Vagina (tissue), 2 donors: ENCODE measurements around the gene AMT. TPM values are rescaled to one million over a fixed set of nuclear protein-coding genes. Genes with fewer than 3 reads are reported as not detected.

Source experiments
- DNase-seq, 2 donors: peaks; one replicate each; pipeline ENCODE4 v3.0.0-alpha.2; 2017; ENCODE audit errors: extremely low spot score in 2 of 2
- H3K27ac ChIP-seq: fragments of 200-600 bp; sonication (generic); one replicate; pipeline ENCODE4 v1.5.1; 2019
- H3K27me3 ChIP-seq: fragments of 200-600 bp; sonication (generic); one replicate; pipeline ENCODE4 v1.5.1; 2019
- H3K36me3 ChIP-seq, 2 donors: fragments of 200-600 bp; sonication (generic); one replicate each; pipeline ENCODE4 v1.5.1; 2017 to 2019
- H3K4me1 ChIP-seq: fragments of 200-600 bp; sonication (generic); one replicate; pipeline ENCODE4 v1.5.1; 2019
- H3K4me3 ChIP-seq, 2 donors: fragments of 200-600 bp; sonication (generic); 1 replicate in 1 of 2; 2 replicates in 1 of 2; pipeline ENCODE4 v1.5.1; 2016 to 2019
- H3K9me3 ChIP-seq: fragments of 200-600 bp; sonication (generic); one replicate; pipeline ENCODE4 v1.5.1; 2019
- CTCF ChIP-seq, 3 experiments: fragments of 450-650 bp in 2 of 3; fragments of 200-600 bp in 1 of 3; sonication (generic) in 1 of 3; IDR thresholded peaks; one replicate each; pipeline ENCODE4 v1.5.1; 2017 to 2019; ENCODE audit warnings: antibody characterized with exemption in 3 of 3, mild to moderate bottlenecking in 2 of 3, moderate library complexity in 2 of 3
- POLR2A ChIP-seq, 2 donors: fragments of 450-650 bp; IDR thresholded peaks; one replicate each; pipeline ENCODE4 v1.6.1; 2017; ENCODE audit warnings: antibody characterized with exemption in 2 of 2, mild to moderate bottlenecking in 2 of 2, moderate library complexity in 2 of 2
- POLR2AphosphoS5 ChIP-seq, 2 donors: sonication (generic); formaldehyde crosslinking; IDR thresholded peaks; one replicate each; pipeline ENCODE4 v1.9.0; 2017; ENCODE audit warnings: antibody characterized with exemption in 2 of 2, mild to moderate bottlenecking in 2 of 2, low read depth in 1 of 2; ENCODE audit not compliant: insufficient read depth in 1 of 2
- intact Hi-C: fragments of 100-400 bp; cut with DNase I; formaldehyde crosslinking; loops from one replicate; pipeline ENCODE4 v1.15.1; 2023
- total RNA-seq: library from RNA; depleted of rRNA; stranded (reverse); fragments of >200 nt; gene quantifications from one replicate; pipeline ENCODE4 v1.2.3, GENCODE V29; 2016

Gene AMT
- total RNA-seq, 1 donor from 2014 or later, result 6.1 TPM

DNA sequence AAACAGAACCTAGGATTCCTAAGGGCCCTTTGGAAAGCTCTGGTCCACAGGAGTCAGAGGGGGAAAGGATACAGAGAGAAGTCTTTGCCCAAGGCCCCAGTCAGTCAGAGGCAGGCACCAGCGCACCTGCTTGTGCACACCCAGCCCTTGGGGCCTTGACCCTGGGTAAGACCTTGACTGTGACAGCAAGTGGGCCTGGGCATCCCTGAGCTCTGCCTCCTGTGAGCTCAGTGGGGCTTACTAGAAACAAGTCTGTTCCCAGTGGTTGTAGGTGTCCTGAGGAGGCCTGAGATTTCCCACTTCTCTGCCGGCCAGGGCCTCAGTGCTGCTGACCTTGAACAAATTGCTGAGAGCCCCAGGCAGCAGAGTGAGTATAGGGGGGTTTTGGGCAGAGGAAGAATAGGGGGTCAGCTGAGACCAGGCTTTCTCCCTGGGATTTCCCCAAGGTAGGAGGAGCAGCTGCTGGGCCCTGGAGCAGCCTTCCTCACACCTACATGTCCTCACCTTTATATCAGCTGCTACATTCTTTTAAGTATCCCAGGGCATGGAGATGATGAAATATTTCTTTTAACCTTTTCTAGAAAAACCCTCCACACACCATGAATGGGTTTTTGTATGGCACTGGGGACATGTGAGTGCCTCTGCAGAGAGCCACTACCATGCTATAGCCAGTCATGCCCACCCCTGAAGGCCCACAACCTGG lies 38.1 kb upstream of the AMT start:
- H3K27me3 ChIP-seq, result no peaks in the 10 kb centered on the region
- no peak for TF ChIP-seq POLR2AphosphoS5 (IDR thresholded peaks at IDR 0.05; ENCODE audit: insufficient read depth in 1 of 2, low read depth in 1 of 2)
- no peak for TF ChIP-seq CTCF (IDR thresholded peaks at IDR 0.05)
- no peak for TF ChIP-seq POLR2A (IDR thresholded peaks at IDR 0.05)
- H3K36me3 ChIP-seq, result no peaks in the 10 kb centered on the region
- H3K27ac ChIP-seq, result no peak overlapping the region
- intact Hi-C loops, result no loop called here
- peaks cover 12% of the 10 kb centered on the region for H3K4me1 ChIP-seq
- no peaks in the 10 kb centered on the region for H3K9me3 ChIP-seq
- no peak for DNase-seq
- H3K4me3 ChIP-seq, result no peak overlapping the region

- intact Hi-C loops, result no loop called here
- H3K9me3 ChIP-seq, result no peaks in the 10 kb centered on the region
Measured at GRCh38 chr3:49456466-49456865, 34.2 kb upstream of the AMT start.

DNA sequence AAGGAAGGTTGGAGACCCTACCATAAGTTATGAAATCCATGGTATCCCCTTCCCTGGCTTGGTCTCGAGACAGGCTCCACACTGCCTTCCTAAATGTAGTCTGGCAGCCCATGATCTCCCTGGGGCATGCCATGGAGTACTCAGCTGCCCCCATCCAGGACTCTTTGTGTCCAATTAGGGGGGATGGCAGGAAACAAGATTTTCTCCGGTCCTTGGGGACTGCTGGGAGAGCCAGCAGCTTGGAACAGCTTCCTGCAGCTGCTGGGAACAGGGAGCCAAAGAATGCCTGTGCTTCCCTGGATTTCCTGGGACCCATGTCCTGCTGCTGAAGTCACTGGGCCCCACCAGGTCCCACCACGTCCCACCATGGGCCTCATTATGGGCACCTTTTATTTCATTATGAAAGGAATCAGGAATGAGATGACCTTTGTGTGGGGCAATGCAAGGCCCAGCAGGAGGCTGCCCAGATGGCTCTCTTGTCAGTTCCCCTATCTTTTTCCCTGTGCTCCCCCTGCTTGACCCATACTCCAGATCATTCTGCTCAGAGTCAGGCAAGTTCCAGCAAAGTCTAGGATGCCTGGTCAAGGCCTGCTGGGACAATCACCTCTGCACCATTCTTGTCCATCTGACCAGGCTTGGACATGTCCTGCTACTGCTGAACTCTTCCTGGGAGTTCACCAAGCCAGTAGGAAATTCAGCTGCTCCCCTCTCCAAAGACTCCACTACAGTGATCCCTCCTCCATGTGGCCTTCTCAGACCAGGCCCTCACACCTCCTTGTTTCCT lies 32.8 kb upstream of the AMT start:
- H3K27me3 ChIP-seq, result no peaks in the 10 kb centered on the region
- no peaks in the 10 kb centered on the region for H3K4me1 ChIP-seq
- intact Hi-C loops, result no loop called here
- H3K4me3 ChIP-seq, result no peak overlapping the region
- no peaks in the 10 kb centered on the region for H3K9me3 ChIP-seq
- DNase-seq, result no peak
- TF ChIP-seq POLR2AphosphoS5 (IDR thresholded peaks at IDR 0.05; ENCODE audit: insufficient read depth in 1 of 2, low read depth in 1 of 2), result no peak
- no peak for TF ChIP-seq POLR2A (IDR thresholded peaks at IDR 0.05)
- TF ChIP-seq CTCF (IDR thresholded peaks at IDR 0.05), result no peak
- H3K36me3 ChIP-seq, result no peaks in the 10 kb centered on the region
- H3K27ac ChIP-seq, result no peak overlapping the region

More at GRCh38 chr3:49456466-49456865, 34.2 kb upstream of the AMT start:
- no peaks in the 10 kb centered on the region for H3K27me3 ChIP-seq
- H3K27ac ChIP-seq, result no peak overlapping the region
- no peak overlapping the region for H3K4me3 ChIP-seq
- H3K36me3 ChIP-seq, result no peaks in the 10 kb centered on the region
- TF ChIP-seq POLR2AphosphoS5 (IDR thresholded peaks at IDR 0.05; ENCODE audit: insufficient read depth in 1 of 2, low read depth in 1 of 2) (no peak), POLR2A (IDR thresholded peaks at IDR 0.05) (no peak), CTCF (IDR thresholded peaks at IDR 0.05) (no peak)
- DNase-seq, result no peak
- peaks cover 8% of the 10 kb centered on the region for H3K4me1 ChIP-seq

- no peak overlapping the region for H3K27ac ChIP-seq
- H3K9me3 ChIP-seq, result no peaks in the 10 kb centered on the region
- intact Hi-C loops, result no loop called here
- H3K27me3 ChIP-seq, result no peaks in the 10 kb centered on the region
- H3K4me1 ChIP-seq, result no peaks in the 10 kb centered on the region
- TF ChIP-seq CTCF (IDR thresholded peaks at IDR 0.05), result no peak
- no peak for TF ChIP-seq POLR2AphosphoS5 (IDR thresholded peaks at IDR 0.05; ENCODE audit: insufficient read depth in 1 of 2, low read depth in 1 of 2)
- no peak for TF ChIP-seq POLR2A (IDR thresholded peaks at IDR 0.05)
- no peak overlapping the region for H3K4me3 ChIP-seq
- H3K36me3 ChIP-seq, result no peaks in the 10 kb centered on the region
- no peak for DNase-seq
Measured at GRCh38 chr3:49454458-49454857, 32.2 kb upstream of the AMT start.

DNA sequence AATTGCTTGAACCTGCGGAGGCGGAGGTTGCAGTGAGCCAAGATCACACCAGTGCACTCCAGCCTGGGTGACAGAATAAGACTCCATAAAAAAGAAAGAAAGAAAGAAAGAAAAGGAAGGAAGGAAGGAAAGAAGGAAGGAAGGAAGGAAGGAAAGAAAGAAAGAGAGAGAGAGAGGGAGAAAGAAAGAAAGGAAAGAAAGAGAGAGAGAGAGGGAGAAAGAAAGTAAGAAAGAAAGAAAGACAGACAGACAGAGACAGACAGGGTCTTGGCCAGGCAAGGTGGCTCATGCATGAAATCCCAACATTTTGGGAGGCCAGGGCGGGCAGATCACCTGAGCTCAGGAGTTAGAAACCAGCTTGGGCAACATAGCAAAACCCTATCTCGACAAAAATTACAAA lies 31.3 kb upstream of the AMT start:
- intact Hi-C loops, result no loop called here
- TF ChIP-seq CTCF (IDR thresholded peaks at IDR 0.05), result no peak
- no peak for TF ChIP-seq POLR2AphosphoS5 (IDR thresholded peaks at IDR 0.05; ENCODE audit: insufficient read depth in 1 of 2, low read depth in 1 of 2)
- no peak for TF ChIP-seq POLR2A (IDR thresholded peaks at IDR 0.05)
- Histone ChIP-seq H3K27me3 (no peaks in the 10 kb centered on the region), H3K4me3 (no peak overlapping the region), H3K27ac (no peak overlapping the region), H3K9me3 (no peaks in the 10 kb centered on the region), H3K4me1 (no peaks in the 10 kb centered on the region), H3K36me3 (no peaks in the 10 kb centered on the region)
- no peak for DNase-seq
